ENCODE measurements around the gene ASF1B.

DNA sequence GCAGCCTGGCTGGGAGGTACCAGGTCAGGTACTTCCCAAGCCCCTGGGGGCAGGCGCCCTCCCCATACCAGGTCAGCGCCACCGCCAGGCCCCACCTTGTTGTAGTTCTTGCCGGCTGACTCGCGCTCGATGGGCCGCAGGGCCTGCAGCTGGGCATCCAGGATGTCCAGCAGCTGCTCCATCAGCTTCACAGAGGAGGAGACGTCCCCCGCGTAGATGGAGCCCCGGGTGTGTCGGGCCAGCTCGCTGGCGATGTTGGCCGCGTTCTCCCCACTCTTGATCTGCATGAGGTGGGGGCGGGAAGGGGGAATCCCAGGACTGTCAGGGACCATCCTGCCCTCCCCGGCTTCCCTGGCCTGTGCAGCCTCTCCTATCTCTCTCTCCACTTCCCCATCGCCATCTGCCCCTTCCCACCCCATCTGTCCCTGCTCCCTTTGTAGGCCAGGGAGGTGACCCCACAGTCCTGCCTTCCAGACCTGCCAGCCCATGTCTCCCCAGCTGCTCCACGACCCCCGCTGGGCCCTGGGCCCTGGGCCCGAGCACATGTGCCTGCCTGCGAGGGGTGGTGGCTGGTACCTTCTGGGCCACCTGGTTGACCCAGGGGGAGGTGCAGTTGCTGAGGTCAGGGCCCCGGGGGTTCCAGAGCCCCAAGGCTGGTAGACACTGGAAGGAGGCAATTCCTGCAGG, 23.8 kb upstream of the ASF1B start:
- TF ChIP-seq GATA2 (IDR thresholded peaks at IDR 0.05; ENCODE audit: low read depth, low read length) (no peak), GATA3 (IDR thresholded peaks at IDR 0.05; ENCODE audit: low read depth, low read length) (no peak)
